ENCODE results near the gene CASP3.
"Not testable (repeated sequence)": the region's sequence is repeated elsewhere in the genome, so short reads cannot be mapped to it uniquely, and the experiment has no call there.

CASP3 gene

DNA sequence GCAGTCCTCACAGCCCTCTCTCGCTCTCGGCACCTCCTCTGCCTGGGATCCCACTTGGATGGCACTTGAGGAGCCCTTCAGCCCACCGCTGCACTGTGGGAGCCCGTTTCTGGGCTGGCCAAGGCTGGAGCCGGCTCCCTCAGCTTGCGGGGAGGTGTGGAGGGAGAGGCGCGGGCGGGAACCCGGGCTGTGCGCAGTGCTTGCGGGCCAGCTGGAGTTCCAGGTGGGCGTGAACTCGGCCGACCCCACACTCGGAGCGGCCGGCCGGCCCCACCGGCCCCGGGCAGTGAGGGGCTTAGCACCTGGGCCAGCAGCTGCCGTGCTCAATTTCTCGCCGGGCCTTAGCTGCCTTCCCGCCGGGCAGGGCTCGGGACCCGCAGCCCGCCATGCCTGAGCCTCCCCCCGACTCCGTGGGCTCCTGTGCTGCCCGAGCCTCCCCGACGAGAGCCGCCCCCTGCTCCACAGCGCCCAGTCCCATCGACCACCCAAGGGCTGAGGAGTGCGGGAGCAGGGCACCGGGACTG lies 57.4 kb downstream of the CASP3 start:
- not testable (repeated sequence) for DNase-seq

DNA sequence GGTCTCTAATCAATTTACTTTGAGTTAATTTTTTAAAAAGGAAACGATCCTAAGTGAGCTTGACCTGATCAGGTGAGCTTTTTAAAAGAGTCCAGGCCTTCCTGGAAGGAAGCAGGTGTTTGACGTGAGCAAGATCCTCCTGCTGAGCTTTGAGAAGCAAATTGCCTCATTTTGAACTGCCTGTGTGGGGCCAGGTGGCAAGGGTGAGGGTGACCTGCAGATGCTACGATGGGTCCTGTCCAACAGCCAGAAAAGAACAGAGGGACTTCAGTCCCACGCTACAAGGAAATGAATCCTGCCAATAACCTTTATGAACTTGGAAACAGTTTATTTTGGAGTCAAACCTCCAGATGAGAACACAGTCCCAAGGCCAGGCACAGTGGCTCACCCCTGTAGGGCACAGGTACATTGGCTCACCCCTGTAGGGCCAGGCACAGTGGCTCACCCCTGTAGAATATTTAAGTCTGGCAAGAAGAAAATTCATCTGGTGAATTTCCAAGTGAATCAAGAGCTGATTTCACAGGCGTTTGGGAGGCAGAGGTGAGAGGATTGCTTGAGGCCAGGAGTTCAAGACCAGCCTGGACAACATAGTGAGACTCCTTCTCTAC lies 58.1 kb downstream of the CASP3 start:
- DNase-seq: no peak

DNA sequence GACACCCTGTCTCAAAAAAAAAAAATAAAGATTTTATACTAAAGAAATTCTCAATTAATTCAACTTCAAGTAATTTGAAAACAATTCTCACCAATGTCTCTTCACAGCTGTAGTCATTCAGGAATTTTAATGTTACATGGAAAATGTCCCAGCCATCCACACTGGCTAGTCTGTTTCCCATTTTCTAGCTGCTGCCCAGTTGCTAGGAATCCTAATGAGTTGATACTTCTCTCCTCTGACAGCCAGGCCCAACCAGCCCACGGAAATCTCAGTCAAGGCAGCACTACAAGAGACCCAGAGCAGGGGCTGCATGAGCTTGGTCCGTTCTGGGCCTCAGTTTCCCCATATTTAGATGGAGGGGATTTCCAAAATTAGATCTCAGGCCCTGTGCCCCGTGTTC lies 59.1 kb downstream of the CASP3 start:
- DNase-seq: no peak

DNA sequence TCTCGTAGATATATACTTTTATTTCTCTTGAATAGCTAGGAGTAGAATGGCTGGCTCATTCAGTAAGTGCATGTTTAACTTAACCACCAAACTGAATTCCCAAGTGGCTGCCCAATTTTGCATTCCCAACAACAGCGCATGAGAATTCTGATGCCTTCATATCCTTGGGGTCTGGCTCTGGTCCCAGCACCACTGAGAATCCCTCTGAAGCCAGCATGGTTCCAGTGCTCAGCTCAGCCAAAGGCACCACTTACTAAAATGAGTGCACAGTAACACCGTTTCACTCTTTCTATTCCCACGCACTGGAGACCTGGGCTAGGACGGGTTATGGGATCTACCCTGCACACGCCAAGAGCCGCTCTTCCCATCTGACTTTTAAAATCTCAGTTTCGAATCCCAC lies 60.4 kb downstream of the CASP3 start:
- DNase-seq: no peak

DNA sequence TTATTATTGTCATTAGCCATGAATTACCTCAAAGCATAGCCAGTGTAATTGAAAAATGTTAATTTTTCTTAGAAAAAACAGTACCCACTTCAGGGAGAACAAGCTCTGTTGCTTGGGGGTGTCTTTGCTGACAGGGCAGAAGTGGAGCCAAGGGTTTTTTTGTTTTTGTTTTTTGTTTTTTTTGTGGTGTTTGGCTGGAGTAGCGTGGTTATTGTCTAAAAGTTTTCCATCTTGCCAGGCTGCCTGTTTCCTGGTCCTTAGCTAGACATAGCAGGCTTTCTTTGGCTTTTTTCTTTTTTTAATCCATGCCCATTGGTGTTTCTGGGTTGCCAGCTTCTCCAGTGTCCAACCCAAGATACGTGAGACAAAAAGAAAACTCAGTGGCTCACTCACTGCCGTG lies 61.5 kb downstream of the CASP3 start:
- DNase-seq: no peak

GRCh38 chr4:184587221-184587620 lies 62.0 kb downstream of the CASP3 start:
- no peak for DNase-seq

DNA sequence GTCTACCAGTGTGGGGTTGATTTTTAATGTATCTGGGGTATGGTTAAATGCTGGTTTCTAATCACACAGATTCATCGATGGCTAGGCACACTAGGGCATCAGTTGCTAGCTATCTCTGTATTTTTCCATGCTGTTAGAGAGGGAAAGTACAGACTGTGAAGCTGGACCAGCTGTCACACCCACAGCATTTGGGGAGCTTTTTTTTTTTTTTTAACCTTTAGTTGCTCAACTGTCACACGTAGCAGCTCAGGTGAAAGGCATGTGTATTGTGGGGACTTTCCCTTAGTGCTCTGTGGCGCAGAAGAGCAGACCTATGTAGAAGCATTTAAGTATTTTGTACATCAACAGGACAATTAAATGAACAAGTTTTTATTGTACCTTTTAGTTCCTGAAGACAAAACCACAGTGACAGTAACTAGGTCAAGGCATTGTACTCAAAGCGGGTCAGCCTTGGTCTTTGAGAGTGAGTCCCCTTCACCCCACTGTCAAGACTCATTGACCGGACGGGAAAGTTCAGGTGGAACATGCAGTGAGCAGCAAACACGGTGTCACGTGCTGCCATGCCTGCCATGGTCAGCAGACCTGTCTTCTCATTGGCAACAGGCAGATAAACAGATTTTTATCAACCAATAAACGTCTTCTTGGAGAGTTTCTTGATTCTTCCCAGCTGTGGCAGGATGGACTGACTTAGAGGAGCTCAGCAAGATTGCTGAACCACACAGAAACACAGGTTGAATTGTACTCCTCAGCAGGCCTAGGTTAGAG lies 65.3 kb downstream of the CASP3 start:
- DNase-seq: no peak
